Measurements from ENCODE around the gene ICA1.

Gene ICA1

GRCh38 chr7:8213381-8213780 is 48.6 kb downstream of the ICA1 start:
- Histone ChIP-seq H3K4me3 (ENCODE audit: low read depth in 1 of 2, low read length in 1 of 2) (no peak overlapping the region), H3K27me3 (no peaks in the 10 kb centered on the region), H3K9me3 (no peaks in the 10 kb centered on the region), H3K36me3 (peaks cover 28% of the 10 kb centered on the region), H3K27ac (no peak overlapping the region), H3K4me1 (ENCODE audit: control insufficient read depth in 1 of 2, insufficient read depth in 1 of 2, low read depth in 1 of 2, low read length in 1 of 2) (peaks cover 0 to 3% of the 10 kb centered on the region in 2 experiments)
- no peak for TF ChIP-seq CTCF (IDR thresholded peaks at IDR 0.05)

GRCh38 chr7:8212638-8213037 is 49.3 kb downstream of the ICA1 start:
- H3K36me3 ChIP-seq = peaks cover 23% of the 10 kb centered on the region
- no peak overlapping the region for H3K4me3 ChIP-seq (ENCODE audit: low read depth in 1 of 2, low read length in 1 of 2)
- H3K9me3 ChIP-seq = no peaks in the 10 kb centered on the region
- H3K4me1 ChIP-seq (ENCODE audit: control insufficient read depth in 1 of 2, insufficient read depth in 1 of 2, low read depth in 1 of 2, low read length in 1 of 2) = peaks cover 0 to 3% of the 10 kb centered on the region in 2 experiments
- H3K27me3 ChIP-seq = no peaks in the 10 kb centered on the region
- no peak overlapping the region for H3K27ac ChIP-seq
- TF ChIP-seq CTCF (IDR thresholded peaks at IDR 0.05) = no peak

- Histone ChIP-seq H3K9me3 (no peaks in the 10 kb centered on the region), H3K4me3 (ENCODE audit: low read depth in 1 of 2, low read length in 1 of 2) (no peak overlapping the region), H3K27me3 (no peaks in the 10 kb centered on the region), H3K36me3 (peaks cover 23% of the 10 kb centered on the region), H3K27ac (no peak overlapping the region), H3K4me1 (ENCODE audit: control insufficient read depth in 1 of 2, insufficient read depth in 1 of 2, low read depth in 1 of 2, low read length in 1 of 2) (peaks cover under 1 to 7% of the 10 kb centered on the region in 2 experiments)
- TF ChIP-seq CTCF (IDR thresholded peaks at IDR 0.05) = no peak
Measured at GRCh38 chr7:8211725-8212096, 50.3 kb downstream of the ICA1 start.

- peaks cover 21% of the 10 kb centered on the region for H3K36me3 ChIP-seq
- TF ChIP-seq CTCF (IDR thresholded peaks at IDR 0.05) = no peak
- no peaks in the 10 kb centered on the region for H3K27me3 ChIP-seq
- no peak overlapping the region for H3K27ac ChIP-seq
- H3K4me3 ChIP-seq (ENCODE audit: low read depth in 1 of 2, low read length in 1 of 2) = no peak overlapping the region
- H3K9me3 ChIP-seq = no peaks in the 10 kb centered on the region
- H3K4me1 ChIP-seq (ENCODE audit: control insufficient read depth in 1 of 2, insufficient read depth in 1 of 2, low read depth in 1 of 2, low read length in 1 of 2) = peaks cover 7 to 13% of the 10 kb centered on the region in 2 experiments
Measured at GRCh38 chr7:8210845-8211724, 50.9 kb downstream of the ICA1 start.

- TF ChIP-seq CTCF (IDR thresholded peaks at IDR 0.05) = no peak
- Histone ChIP-seq H3K9me3 (no peaks in the 10 kb centered on the region), H3K27ac (no peak overlapping the region), H3K4me3 (ENCODE audit: low read depth in 1 of 2, low read length in 1 of 2) (no peak overlapping the region), H3K27me3 (no peaks in the 10 kb centered on the region), H3K4me1 (ENCODE audit: control insufficient read depth in 1 of 2, insufficient read depth in 1 of 2, low read depth in 1 of 2, low read length in 1 of 2) (peaks cover 13 to 18% of the 10 kb centered on the region in 2 experiments), H3K36me3 (peaks cover 5% of the 10 kb centered on the region)
Measured at GRCh38 chr7:8209353-8209752, 52.6 kb downstream of the ICA1 start.

Data from neutrophil (primary cell).